Liver (tissue), 9 donors: Measurements from ENCODE around the gene TNKS2. TPM values are rescaled to one million over a fixed set of nuclear protein-coding genes. Genes with fewer than 3 reads are reported as not detected.

Source experiments
- DNase-seq: peaks from one replicate; pipeline ENCODE4 v3.0.0-alpha.2; 2017; ENCODE audit warnings: low spot score
- H3K27ac ChIP-seq, 2 donors: one replicate each; pipeline ENCODE4 v1.7.0; 2013; ENCODE audit warnings: inconsistent platforms in 2 of 2, low read length in 2 of 2, control low read depth in 1 of 2, low read depth in 1 of 2, mild to moderate bottlenecking in 1 of 2
- H3K27me3 ChIP-seq, 4 donors: one replicate each; pipeline versions ENCODE4 v1.6.1 to v1.7.0; 2013; ENCODE audit warnings: low read length in 3 of 4, inconsistent platforms in 1 of 4, mild to moderate bottlenecking in 1 of 4, moderate library complexity in 1 of 4; ENCODE audit not compliant: control insufficient read depth in 4 of 4, insufficient read depth in 4 of 4
- H3K36me3 ChIP-seq, 4 donors: one replicate each; pipeline versions ENCODE4 v1.6.1 to v1.7.0; 2013; ENCODE audit warnings: low read length in 3 of 4, mild to moderate bottlenecking in 3 of 4, low read depth in 1 of 4, moderate library complexity in 1 of 4; ENCODE audit not compliant: control insufficient read depth in 4 of 4, insufficient read depth in 3 of 4
- H3K4me1 ChIP-seq, 4 donors: one replicate each; pipeline versions ENCODE4 v1.6.1 to v1.7.0; 2013; ENCODE audit warnings: low read length in 3 of 4, mild to moderate bottlenecking in 3 of 4, moderate library complexity in 1 of 4; ENCODE audit not compliant: control insufficient read depth in 4 of 4, insufficient read depth in 4 of 4
- H3K4me3 ChIP-seq, 3 donors: one replicate each; pipeline versions ENCODE4 v1.6.1 to v1.7.0; 2013; ENCODE audit warnings: low read length in 3 of 3, control low read depth in 1 of 3, low read depth in 1 of 3, mild to moderate bottlenecking in 1 of 3
- H3K9ac ChIP-seq, 2 donors: one replicate each; pipeline ENCODE4 v1.7.0; 2013; ENCODE audit warnings: low read length in 2 of 2, mild to moderate bottlenecking in 2 of 2, moderate library complexity in 2 of 2, control low read depth in 1 of 2, low read depth in 1 of 2
- H3K9me3 ChIP-seq, 4 donors: one replicate each; pipeline versions ENCODE4 v1.6.1 to v1.7.0; 2013; ENCODE audit warnings: low read length in 3 of 4; ENCODE audit not compliant: control insufficient read depth in 4 of 4
- ATF3 ChIP-seq: IDR thresholded peaks from 2 replicates; pipeline ENCODE4 v1.6.1; 2016; ENCODE audit warnings: antibody characterized with exemption
- CTCF ChIP-seq: fragments of 150-350 bp; IDR thresholded peaks from 2 replicates; pipeline ENCODE4 v1.5.1; 2017; ENCODE audit warnings: improper control_type of control experiment, low read depth, low read length; ENCODE audit not compliant: missing input control
- EGR1 ChIP-seq, 2 donors: IDR thresholded peaks; 2 replicates each; pipeline ENCODE4 v1.6.1; 2016 to 2018; ENCODE audit warnings: antibody characterized with exemption in 2 of 2, low read depth in 2 of 2
- FOXA1 ChIP-seq: IDR thresholded peaks from 2 replicates; pipeline ENCODE4 v1.6.1; 2016; ENCODE audit warnings: antibody characterized with exemption
- FOXA2 ChIP-seq: IDR thresholded peaks from 2 replicates; pipeline ENCODE4 v1.6.1; 2016; ENCODE audit warnings: antibody characterized with exemption
- GABPA ChIP-seq, 2 donors: IDR thresholded peaks in 1 of 2; conservative IDR thresholded peaks in 1 of 2; 2 replicates each; pipeline ENCODE4 v1.6.1; 2016; ENCODE audit warnings: antibody characterized with exemption in 2 of 2, mild to moderate bottlenecking in 1 of 2, moderate library complexity in 1 of 2
- HNF4A ChIP-seq, 2 donors: conservative IDR thresholded peaks; 2 replicates each; pipeline ENCODE4 v1.6.1; 2016; ENCODE audit warnings: antibody characterized with exemption in 2 of 2, mild to moderate bottlenecking in 2 of 2
- HNF4G ChIP-seq: IDR thresholded peaks from 2 replicates; pipeline ENCODE4 v1.6.1; 2016; ENCODE audit warnings: antibody characterized with exemption
- JUND ChIP-seq, 2 donors: IDR thresholded peaks; 2 replicates each; pipeline ENCODE4 v1.6.1; 2016; ENCODE audit warnings: antibody characterized with exemption in 2 of 2
- MAX ChIP-seq: IDR thresholded peaks from 2 replicates; pipeline ENCODE4 v1.6.1; 2016; ENCODE audit warnings: antibody characterized with exemption
- NR2F2 ChIP-seq: IDR thresholded peaks from 2 replicates; pipeline ENCODE4 v1.6.1; 2016; ENCODE audit warnings: antibody characterized with exemption
- RAD21 ChIP-seq, 2 donors: IDR thresholded peaks; 2 replicates each; pipeline ENCODE4 v1.6.1; 2016; ENCODE audit warnings: antibody characterized with exemption in 2 of 2, mild to moderate bottlenecking in 2 of 2
- RXRA ChIP-seq, 2 donors: IDR thresholded peaks; 2 replicates each; pipeline ENCODE4 v1.6.1; 2017 to 2018; ENCODE audit warnings: antibody characterized with exemption in 2 of 2, mild to moderate bottlenecking in 1 of 2
- SP1 ChIP-seq: IDR thresholded peaks from 2 replicates; pipeline ENCODE4 v1.6.1; 2018; ENCODE audit warnings: antibody characterized with exemption, mild to moderate bottlenecking
- TAF1 ChIP-seq: conservative IDR thresholded peaks from 2 replicates; pipeline ENCODE4 v1.6.1; 2016; ENCODE audit warnings: antibody characterized with exemption, mild to moderate bottlenecking
- YY1 ChIP-seq: IDR thresholded peaks from 2 replicates; pipeline ENCODE4 v1.6.1; 2016; ENCODE audit warnings: antibody characterized with exemption, mild to moderate bottlenecking
- ZBTB33 ChIP-seq: IDR thresholded peaks from 2 replicates; pipeline ENCODE4 v1.6.1; 2016; ENCODE audit warnings: antibody characterized with exemption
- WGBS: extraction: QIAGEN DNeasy Blood & Tissue Kit; methylation state at CpG from one replicate; pipeline ENCODE4 v1.1.7; 2013; 5-methylcytosine and 5-hydroxymethylcytosine counted together
- polyA plus RNA-seq, 2 donors: library from polyadenylated mRNA; stranded (reverse) in 1 of 2; unstranded in 1 of 2; fragments of 200-250 nt in 1 of 2; fragments of >200 nt in 1 of 2; fragmentation: Nextera tagmentation in 1 of 2; extraction: Ambion mirVana in 1 of 2; gene quantifications; one replicate each; pipeline versions ENCODE4 v1.2.1 to v1.2.3, GENCODE V29; 2013 to 2015
- total RNA-seq, 2 donors: library from RNA; depleted of rRNA; stranded (reverse); fragments of >200 nt; gene quantifications; one replicate each; pipeline ENCODE4 v1.2.3, GENCODE V29; 2014
- donor health status: healthy.
- donor health status: healthy.
- donor health status: healthy.
- donor health status: healthy.
- donor health status: healthy.

Gene TNKS2
- total and polyA plus RNA-seq, 4 donors: 5.2 to 30.7 (median 18.2) TPM

- H3K9ac ChIP-seq: no peak overlapping the region
- H3K27ac ChIP-seq: no peak overlapping the region
- H3K27me3 ChIP-seq: no peaks in the 10 kb centered on the region
- no peaks in the 10 kb centered on the region for H3K9me3 ChIP-seq
- H3K36me3 ChIP-seq: no peaks in the 10 kb centered on the region
- no peak for TF ChIP-seq RXRA (IDR thresholded peaks at IDR 0.05)
- TF ChIP-seq SP1: no peak
- no peak for TF ChIP-seq FOXA2
- TF ChIP-seq RAD21 (IDR thresholded peaks at IDR 0.05): no peak
- TF ChIP-seq MAX: no peak
- TF ChIP-seq ATF3: no peak
- TF ChIP-seq FOXA1: no peak
- TF ChIP-seq HNF4A (conservative IDR thresholded peaks at IDR 0.05): no peak
- TF ChIP-seq HNF4G: no peak
- TF ChIP-seq NR2F2: no peak
- TF ChIP-seq TAF1: no peak
- TF ChIP-seq EGR1 (IDR thresholded peaks at IDR 0.05; ENCODE audit: low read depth in 2 of 2): no peak
- TF ChIP-seq YY1: no peak
- H3K4me3 ChIP-seq: no peak overlapping the region
- H3K4me1 ChIP-seq: no peaks in the 10 kb centered on the region
- no peak for DNase-seq
- WGBS: 78% methylated on average over 8 of the region's 8 CpGs
These were observed 99.2 kb downstream of the TNKS2 start for GRCh38 chr10:91897421-91897820.

- no peaks in the 10 kb centered on the region for H3K4me1 ChIP-seq
- no peak overlapping the region for H3K9ac ChIP-seq
- TF ChIP-seq RAD21 (IDR thresholded peaks at IDR 0.05) (no peak), YY1 (peak; percentile 84), JUND (IDR thresholded peaks at IDR 0.05) (peak; percentile 75 to 93)
- no peak overlapping the region for H3K4me3 ChIP-seq
- no peak overlapping the region for H3K27ac ChIP-seq
- H3K27me3 ChIP-seq: no peaks in the 10 kb centered on the region
- DNase-seq: no peak
- H3K9me3 ChIP-seq: no peaks in the 10 kb centered on the region
- H3K36me3 ChIP-seq: no peaks in the 10 kb centered on the region
- WGBS: 41% methylated on average over 2 of the region's 2 CpGs
These were observed 103.8 kb downstream of the TNKS2 start for GRCh38 chr10:91901784-91902677.

- H3K4me1 ChIP-seq: peaks cover 0 to 16% (median 12%) of the 10 kb centered on the region in 4 donors
- no peak overlapping the region for H3K4me3 ChIP-seq
- 94% methylated on average over 5 of the region's 5 CpGs for WGBS
- no peaks in the 10 kb centered on the region for H3K36me3 ChIP-seq
- no peaks in the 10 kb centered on the region for H3K9me3 ChIP-seq
- no peak overlapping the region for H3K27ac ChIP-seq
- no peaks in the 10 kb centered on the region for H3K27me3 ChIP-seq
- DNase-seq: no peak
- no peak overlapping the region for H3K9ac ChIP-seq
- TF ChIP-seq GABPA (IDR thresholded peaks at IDR 0.05 in 1 of 2, conservative IDR thresholded peaks at IDR 0.05 in 1 of 2) (no peak), TAF1 (no peak), ATF3 (no peak), FOXA2 (no peak), RXRA (IDR thresholded peaks at IDR 0.05) (no peak), EGR1 (IDR thresholded peaks at IDR 0.05; ENCODE audit: low read depth in 2 of 2) (no peak), RAD21 (IDR thresholded peaks at IDR 0.05) (no peak), SP1 (no peak), MAX (no peak), ZBTB33 (no peak), JUND (IDR thresholded peaks at IDR 0.05) (no peak), FOXA1 (no peak), CTCF (no peak), HNF4A (conservative IDR thresholded peaks at IDR 0.05) (no peak)
These were observed 108.9 kb downstream of the TNKS2 start for GRCh38 chr10:91907033-91907594.
